Occipital lobe (tissue), 2 donors: Measurements from ENCODE around the gene UGT1A10. TPM values are rescaled to one million over a fixed set of nuclear protein-coding genes. Genes with fewer than 3 reads are reported as not detected.

Source experiments
- DNase-seq: peaks from one replicate; lab custom pipeline; 2025; lab: John Stamatoyannopoulos, UW
- total RNA-seq: library from RNA; depleted of rRNA; stranded (reverse); fragments of >200 nt; gene quantifications from one replicate; pipeline ENCODE4 v1.2.3, GENCODE V29; 2014

Gene UGT1A10
- total RNA-seq, 1 donor from 2014 or later: not detected

DNA sequence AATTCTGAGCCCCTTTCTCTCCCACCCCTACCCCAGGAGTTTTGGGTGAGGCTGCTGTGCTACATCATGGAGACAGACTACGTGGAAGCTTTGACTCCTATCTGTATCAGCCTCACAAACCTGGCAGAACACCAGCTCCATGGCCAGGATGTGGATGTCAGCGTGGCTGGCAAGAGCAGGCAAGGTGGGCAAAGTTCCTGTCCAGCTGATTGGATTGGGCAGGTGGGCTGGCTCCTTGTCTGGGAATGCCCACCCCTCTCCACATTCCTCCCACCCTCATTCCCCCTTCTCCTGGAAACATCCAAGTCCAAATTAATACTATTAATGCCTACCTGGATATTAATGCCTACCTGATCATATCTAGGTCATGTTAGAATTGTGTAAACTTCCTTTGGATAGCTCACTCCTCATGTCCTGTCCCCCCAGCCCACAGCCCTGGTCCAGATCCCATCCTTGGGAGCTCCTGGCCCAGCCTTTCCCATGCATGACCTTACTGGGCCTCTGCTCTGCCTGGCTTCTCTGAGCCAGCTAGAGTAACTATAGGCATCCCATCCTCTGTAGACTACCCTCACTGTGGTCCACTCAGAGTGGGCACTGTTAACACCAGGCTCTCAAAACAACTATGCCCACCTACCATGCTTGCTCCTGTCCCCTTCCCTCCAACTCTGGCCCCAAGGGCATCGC, 166.0 kb downstream of the UGT1A10 start:
- DNase-seq: no peak

DNA sequence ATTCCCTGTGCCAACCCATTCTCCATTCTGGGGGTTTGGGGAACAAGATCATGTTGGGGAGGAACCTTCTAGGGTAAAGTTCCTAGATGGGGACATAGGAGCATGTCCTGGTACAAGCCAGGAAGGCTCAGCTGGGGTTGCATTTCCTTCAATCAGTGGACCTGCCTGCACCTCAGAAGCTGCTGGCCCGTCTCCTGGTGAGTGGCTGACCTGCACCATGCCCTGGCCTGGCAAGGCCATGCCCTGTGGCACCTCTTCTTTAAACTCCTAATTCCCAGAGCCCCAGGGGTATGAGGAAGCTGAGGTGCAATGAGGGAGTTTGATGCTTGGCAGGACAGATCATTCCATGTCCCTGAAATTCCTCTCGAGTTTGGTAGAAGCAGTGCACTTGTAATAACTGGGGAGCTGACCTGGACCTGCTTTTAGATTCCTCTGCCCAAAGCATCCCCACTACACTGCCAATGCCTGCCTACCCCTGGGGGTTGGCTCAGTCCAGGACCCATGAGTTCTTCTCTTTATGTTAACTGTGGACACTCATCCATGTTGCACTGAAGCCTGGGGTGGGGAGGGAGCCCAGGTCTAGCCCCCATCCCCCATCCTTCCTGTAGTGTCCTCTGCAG, 167.2 kb downstream of the UGT1A10 start:
- no peak for DNase-seq

- DNase-seq: no peak
Measured at GRCh38 chr2:233803994-233804393, 167.7 kb downstream of the UGT1A10 start.

DNA sequence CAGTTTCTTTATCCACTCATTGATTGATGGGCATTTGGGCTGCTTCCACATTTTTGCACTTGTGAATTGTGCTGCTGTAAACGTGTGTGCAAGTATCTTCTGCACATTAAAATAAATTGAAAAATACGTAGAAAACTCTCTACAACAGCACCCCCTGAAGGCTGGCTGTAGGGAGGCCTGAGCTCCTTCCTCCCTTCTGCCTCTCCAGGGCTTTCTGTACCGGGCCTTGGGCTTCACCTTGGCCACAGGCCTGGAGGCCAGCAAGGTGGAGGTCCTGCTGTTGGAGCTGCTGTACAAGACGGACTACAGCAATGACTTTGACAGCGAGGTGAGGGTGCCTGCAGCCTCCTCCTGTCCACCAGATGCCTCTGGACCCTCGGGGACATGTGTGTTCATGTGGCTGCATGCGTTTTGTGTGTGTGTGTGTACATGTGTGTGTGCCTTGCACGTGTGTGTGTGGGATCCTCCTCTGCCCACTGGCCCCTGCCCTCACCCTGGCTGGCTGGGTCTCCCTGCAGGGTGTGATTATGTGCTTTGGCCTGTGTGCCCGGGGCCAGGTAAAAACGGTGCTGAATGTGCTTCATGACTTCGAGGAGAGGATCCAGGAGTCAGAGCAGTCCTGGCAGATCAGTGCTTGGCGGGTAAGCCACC, 171.1 kb downstream of the UGT1A10 start:
- DNase-seq: no peak

- no peak for DNase-seq
Measured at GRCh38 chr2:233807966-233808935, 172.0 kb downstream of the UGT1A10 start.

DNA sequence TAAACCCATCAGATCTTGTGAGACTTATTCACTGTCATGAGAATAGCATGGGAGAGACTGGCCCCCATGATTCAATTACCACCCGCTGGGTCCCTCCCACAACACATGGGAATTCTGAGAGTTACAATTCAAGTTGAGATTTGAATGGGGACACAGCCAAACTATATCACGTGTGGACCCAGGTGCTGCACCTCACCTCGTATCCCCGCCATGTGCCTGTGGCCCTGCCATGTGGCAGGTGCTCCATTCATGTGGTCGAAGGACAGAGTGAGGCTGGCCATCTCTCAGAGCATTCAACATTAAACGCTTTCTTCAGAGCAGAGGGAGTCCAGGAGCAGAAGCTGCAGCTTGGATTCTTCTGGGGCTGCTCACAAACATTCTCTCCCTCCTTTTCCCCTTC, 174.1 kb downstream of the UGT1A10 start:
- no peak for DNase-seq

GRCh38 chr2:233811087-233811486, 174.8 kb downstream of the UGT1A10 start:
- DNase-seq: no peak

DNA sequence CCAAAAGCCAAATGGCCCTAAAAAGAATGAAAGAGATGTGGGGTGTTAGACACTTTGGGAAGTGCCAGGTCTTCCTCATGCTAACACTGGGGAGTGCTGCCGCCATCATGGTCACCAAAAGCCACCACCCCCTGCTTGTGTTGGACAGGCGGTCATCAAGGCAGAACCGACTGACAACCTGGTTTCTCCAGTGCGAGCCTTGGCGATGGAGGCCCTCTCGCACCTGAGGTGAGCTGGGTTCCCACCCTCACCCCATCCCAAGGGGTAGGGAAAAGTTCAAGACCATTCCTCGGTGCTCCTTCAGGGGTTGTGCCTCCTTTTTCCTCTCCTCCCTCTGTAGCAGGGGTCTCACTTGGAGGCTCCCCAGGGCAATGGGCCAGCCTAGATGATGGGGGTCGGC, 175.5 kb downstream of the UGT1A10 start:
- no peak for DNase-seq

DNA sequence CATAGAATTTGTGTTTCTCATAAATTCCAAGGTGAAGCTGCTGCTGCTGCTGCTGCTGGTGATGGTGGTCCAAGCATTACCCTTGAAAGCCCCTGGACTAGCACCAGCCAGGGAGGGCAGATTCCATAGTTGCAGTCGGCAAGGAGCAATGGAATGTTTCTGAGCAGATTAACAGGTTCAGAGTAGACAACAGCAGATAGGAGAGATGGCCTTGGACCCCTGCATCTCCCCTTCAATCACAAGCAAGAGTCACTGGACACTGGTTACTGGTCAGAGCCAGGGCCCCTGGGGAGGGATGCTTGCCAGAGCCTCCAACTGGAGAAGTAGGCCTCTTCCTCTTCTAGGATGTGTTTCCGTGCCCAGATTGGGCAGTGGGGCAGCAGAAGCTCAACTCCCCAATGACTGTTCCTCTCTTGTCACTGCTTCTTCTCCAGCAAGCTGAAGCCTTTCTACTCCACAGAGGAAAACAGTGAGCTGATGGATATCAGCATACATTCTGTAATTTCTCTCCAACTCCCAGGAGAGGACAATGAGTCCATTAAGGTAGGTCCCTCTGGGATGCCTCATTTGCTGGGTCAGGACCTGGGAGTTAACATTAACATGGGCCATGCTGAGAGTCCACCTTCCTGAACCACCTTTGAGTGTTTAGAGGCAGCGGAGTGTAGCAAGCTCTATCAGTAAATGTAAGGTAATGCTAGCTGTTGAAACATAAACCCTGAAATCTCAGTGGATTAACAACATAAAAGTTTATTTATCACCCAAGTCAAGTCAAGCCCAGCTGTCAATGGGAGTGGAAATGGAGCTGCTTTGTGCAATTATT, 177.2 kb downstream of the UGT1A10 start:
- DNase-seq: no peak

GRCh38 chr2:233814056-233814835, 178.0 kb downstream of the UGT1A10 start:
- DNase-seq: no peak

GRCh38 chr2:233815861-233816260, 179.6 kb downstream of the UGT1A10 start:
- no peak for DNase-seq

DNA sequence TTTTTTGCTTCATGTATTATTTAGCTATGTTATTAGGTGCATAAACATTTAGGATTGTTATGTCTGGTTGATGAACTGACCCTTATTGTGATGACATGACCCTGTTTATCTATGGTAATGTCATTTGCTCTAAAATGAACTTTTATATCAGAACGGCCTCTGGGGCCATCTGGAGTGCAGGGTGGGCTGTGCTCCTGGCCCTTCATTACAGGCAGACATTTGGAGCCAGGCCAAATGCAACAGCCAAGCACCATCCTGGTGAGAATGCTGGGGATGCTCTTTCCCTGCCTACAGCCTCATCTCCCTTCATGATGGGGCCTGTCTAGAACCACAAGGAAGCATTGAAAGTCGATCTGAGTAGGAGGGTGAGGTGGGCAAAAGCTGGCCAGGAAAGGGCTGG, 180.1 kb downstream of the UGT1A10 start:
- no peak for DNase-seq

DNA sequence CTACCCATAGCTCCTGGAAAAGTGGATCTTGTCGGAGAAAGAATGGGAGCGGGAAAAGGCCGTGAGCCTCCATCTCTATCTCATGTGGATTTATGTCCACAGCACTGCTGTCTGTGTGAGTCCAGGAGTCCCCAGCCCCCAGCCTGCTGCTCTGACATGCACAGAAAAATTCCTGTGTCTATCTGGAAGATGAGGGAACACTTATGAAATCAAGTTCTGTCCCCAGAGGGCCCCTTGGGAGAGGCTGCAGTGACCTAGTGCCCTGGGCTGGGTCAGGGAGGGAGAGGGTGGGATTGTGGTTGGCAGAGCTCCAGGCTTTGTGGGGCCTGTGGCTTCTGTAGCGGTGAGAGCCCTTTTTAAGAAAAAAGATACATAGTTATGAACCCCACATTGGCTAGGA, 180.5 kb downstream of the UGT1A10 start:
- DNase-seq: no peak

DNA sequence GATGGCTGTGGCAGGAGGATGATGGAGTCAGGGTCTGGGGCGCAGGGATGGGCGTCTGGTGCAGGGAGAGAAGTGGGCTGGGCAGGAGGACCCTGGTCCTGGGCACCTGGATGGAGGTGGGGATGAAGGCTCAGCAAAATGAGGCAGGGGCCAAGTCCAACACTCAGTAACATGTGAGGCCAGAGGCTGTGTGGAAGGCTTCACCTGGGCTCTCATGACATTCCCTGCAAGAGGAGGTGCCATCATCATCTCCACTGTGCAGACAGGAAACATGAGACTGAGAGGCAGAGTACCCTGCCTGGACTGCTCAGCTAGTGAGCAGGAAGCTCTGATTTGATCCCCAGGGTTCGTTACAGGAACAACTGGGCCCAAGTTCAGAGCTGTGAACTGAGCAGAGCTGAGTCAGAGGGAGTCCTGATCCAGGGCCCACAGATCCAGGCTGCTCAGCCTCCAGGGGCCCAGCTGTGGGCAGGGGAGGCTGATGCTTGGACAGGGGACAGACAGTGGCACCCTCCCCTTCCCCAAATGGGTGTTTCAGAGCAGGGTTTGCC, 181.2 kb downstream of the UGT1A10 start:
- DNase-seq: no peak

DNA sequence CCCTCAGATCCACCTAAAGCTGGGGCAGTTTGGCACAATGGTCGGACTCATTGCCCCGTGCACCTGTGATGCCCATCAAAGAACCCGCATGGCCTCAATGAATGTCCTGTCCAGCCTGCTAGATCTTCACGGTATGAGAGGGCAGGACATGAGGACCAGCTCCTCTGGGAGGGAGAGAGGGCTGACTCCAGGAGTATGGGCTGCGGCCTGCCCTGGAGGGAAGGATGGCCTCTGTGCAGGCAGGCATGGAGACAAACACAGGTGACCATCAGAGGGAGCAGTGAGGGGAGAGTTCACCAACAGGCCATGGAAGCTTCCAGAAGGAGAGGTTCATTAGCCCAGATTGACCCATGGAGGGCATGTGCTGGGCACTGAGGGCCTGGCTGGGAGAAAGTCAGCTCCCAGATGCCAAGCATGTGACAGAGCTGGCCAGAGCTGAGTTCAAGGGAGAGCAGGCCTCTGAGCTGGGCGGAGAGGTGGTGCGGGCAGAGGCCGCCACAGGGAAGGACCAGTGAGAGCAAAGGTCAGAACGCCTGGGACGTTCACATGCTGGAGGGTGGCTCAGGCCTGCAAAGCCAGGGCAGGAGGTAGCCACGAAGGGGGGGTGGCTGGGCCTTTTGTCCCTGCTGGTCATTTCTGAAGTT, 181.9 kb downstream of the UGT1A10 start:
- DNase-seq: no peak

GRCh38 chr2:233818639-233819621, 182.7 kb downstream of the UGT1A10 start:
- no peak for DNase-seq

- DNase-seq: no peak
Measured at GRCh38 chr2:233819884-233820773, 183.9 kb downstream of the UGT1A10 start.
